ENCODE data around the gene OPRPN. TPM values are rescaled to one million over a fixed set of nuclear protein-coding genes. Genes with fewer than 3 reads are reported as not detected.

OPRPN gene
- total RNA-seq, 1 donor from 2014 or later, result not detected

DNA sequence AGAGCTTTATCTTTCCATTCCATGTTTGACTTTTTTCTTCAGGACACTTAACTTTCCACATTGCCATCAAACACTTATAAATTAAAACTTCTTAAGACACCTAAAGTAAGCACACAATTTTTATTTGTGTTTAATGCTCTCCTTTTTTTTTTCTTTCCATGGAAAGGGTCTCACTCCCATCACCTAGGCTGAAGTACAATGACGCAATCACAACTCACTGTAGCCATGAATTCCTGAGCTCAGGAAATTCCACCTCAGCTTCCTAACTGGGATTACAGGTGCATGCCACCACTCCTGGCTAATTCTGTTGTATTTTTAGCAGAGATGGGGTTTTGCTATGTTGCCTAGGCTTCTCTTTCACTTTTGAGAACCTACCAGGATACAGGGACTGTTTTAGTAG, 29.9 kb upstream of the OPRPN start:
- Histone ChIP-seq H3K9me3 (ENCODE audit: insufficient read depth, low read depth, low read length) (no peaks in the 10 kb centered on the region), H3K4me3 (ENCODE audit: insufficient read depth, low read depth, low read length) (no peak overlapping the region), H3K4me2 (ENCODE audit: low read length) (no peak overlapping the region), H2AFZ (ENCODE audit: low read depth, low read length) (no peak overlapping the region), H3K36me3 (ENCODE audit: insufficient read depth, low read length) (no peaks in the 10 kb centered on the region), H3K79me2 (ENCODE audit: insufficient read depth, low read length) (no peaks in the 10 kb centered on the region), H3K4me1 (ENCODE audit: insufficient read depth, low read length) (no peaks in the 10 kb centered on the region), H4K20me1 (ENCODE audit: insufficient read depth, low read length) (no peaks in the 10 kb centered on the region), H3K27me3 (ENCODE audit: insufficient read depth, low read length) (no peaks in the 10 kb centered on the region), H3K9ac (ENCODE audit: low read length) (no peak overlapping the region), H3K27ac (ENCODE audit: low read depth, low read length) (no peak overlapping the region)
- Mint-ChIP-seq H3K9me3 (ENCODE audit: unreplicated experiment) (no peaks in the 10 kb centered on the region), H3K27me3 (ENCODE audit: low read depth, unreplicated experiment) (no peaks in the 10 kb centered on the region), H3K4me1 (ENCODE audit: low read depth, unreplicated experiment) (no peaks in the 10 kb centered on the region), H3K4me3 (ENCODE audit: unreplicated experiment) (no peak overlapping the region), H3K36me3 (ENCODE audit: low read depth, unreplicated experiment) (no peaks in the 10 kb centered on the region), H3K27ac (ENCODE audit: unreplicated experiment) (no peak overlapping the region)
- no peak for TF ChIP-seq EZH2 (IDR thresholded peaks at IDR 0.05; ENCODE audit: insufficient read depth, low read length)
- TF ChIP-seq, protein P1, sequence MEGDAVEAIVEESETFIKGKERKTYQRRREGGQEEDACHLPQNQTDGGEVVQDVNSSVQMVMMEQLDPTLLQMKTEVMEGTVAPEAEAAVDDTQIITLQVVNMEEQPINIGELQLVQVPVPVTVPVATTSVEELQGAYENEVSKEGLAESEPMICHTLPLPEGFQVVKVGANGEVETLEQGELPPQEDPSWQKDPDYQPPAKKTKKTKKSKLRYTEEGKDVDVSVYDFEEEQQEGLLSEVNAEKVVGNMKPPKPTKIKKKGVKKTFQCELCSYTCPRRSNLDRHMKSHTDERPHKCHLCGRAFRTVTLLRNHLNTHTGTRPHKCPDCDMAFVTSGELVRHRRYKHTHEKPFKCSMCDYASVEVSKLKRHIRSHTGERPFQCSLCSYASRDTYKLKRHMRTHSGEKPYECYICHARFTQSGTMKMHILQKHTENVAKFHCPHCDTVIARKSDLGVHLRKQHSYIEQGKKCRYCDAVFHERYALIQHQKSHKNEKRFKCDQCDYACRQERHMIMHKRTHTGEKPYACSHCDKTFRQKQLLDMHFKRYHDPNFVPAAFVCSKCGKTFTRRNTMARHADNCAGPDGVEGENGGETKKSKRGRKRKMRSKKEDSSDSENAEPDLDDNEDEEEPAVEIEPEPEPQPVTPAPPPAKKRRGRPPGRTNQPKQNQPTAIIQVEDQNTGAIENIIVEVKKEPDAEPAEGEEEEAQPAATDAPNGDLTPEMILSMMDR (IDR thresholded peaks at IDR 0.05; ENCODE audit: insufficient read depth, low read depth, low read length), result no peak
- FAIRE-seq, result no peak
- no peak for DNase-seq (ENCODE audit: low read depth)

DNA sequence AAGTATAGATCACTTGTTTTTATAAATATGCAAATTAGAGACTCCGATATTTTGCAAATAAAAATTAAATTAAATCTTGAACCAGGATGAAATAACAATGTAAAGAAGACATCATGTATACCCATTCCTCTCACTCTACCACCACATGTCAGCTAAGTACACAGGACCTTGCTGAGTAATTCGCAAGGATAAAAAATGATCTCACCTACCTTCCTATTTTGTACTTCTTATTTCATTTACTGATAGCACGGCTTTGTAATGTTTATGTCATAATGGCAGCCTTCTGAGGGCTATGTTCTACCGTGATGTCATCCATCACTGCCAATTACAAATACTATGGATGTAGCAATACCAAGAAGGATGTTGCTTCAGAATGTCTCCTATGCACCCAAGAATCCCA, 25.8 kb upstream of the OPRPN start:
- Mint-ChIP-seq H3K27me3 (ENCODE audit: low read depth, unreplicated experiment) (no peaks in the 10 kb centered on the region), H3K4me1 (ENCODE audit: low read depth, unreplicated experiment) (no peaks in the 10 kb centered on the region), H3K9me3 (ENCODE audit: unreplicated experiment) (no peaks in the 10 kb centered on the region), H3K36me3 (ENCODE audit: low read depth, unreplicated experiment) (no peaks in the 10 kb centered on the region), H3K4me3 (ENCODE audit: unreplicated experiment) (no peak overlapping the region), H3K27ac (ENCODE audit: unreplicated experiment) (no peak overlapping the region)
- H3K4me2 ChIP-seq (ENCODE audit: low read length), result no peak overlapping the region
- H3K9ac ChIP-seq (ENCODE audit: low read length), result no peak overlapping the region
- no peak overlapping the region for H2AFZ ChIP-seq (ENCODE audit: low read depth, low read length)
- H3K4me3 ChIP-seq (ENCODE audit: insufficient read depth, low read depth, low read length), result no peak overlapping the region
- FAIRE-seq (no peak), DNase-seq (ENCODE audit: low read depth) (no peak)
- H4K20me1 ChIP-seq (ENCODE audit: insufficient read depth, low read length), result no peaks in the 10 kb centered on the region
- no peaks in the 10 kb centered on the region for H3K79me2 ChIP-seq (ENCODE audit: insufficient read depth, low read length)
- no peak overlapping the region for H3K27ac ChIP-seq (ENCODE audit: low read depth, low read length)
- H3K9me3 ChIP-seq (ENCODE audit: insufficient read depth, low read depth, low read length), result no peaks in the 10 kb centered on the region
- H3K27me3 ChIP-seq (ENCODE audit: insufficient read depth, low read length), result no peaks in the 10 kb centered on the region
- no peaks in the 10 kb centered on the region for H3K4me1 ChIP-seq (ENCODE audit: insufficient read depth, low read length)
- no peak for TF ChIP-seq EZH2 (IDR thresholded peaks at IDR 0.05; ENCODE audit: insufficient read depth, low read length)
- TF ChIP-seq, protein P1 (IDR thresholded peaks at IDR 0.05; ENCODE audit: insufficient read depth, low read depth, low read length), result no peak
- H3K36me3 ChIP-seq (ENCODE audit: insufficient read depth, low read length), result no peaks in the 10 kb centered on the region

DNA sequence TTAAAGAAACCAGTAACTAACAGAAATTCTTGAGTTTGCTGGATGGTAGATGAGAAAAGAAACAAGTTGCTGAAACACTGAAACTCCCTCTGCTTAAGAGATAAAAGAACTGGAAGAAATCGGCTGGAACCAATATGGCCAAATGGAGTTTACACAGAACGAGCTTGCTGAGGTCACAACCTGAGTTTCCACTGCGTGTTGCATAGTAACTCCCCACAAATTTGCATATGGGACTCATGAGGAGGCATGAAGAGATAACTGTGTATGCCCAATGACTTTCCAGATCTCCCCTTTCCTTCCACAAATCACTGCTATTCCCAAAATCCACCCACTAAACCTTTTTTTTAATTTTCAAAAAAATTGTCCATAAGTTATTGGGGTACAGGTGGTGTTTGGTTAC, 25.0 kb upstream of the OPRPN start:
- Histone ChIP-seq H3K9me3 (ENCODE audit: insufficient read depth, low read depth, low read length) (no peaks in the 10 kb centered on the region), H3K4me3 (ENCODE audit: insufficient read depth, low read depth, low read length) (no peak overlapping the region), H3K36me3 (ENCODE audit: insufficient read depth, low read length) (no peaks in the 10 kb centered on the region), H3K27me3 (ENCODE audit: insufficient read depth, low read length) (no peaks in the 10 kb centered on the region), H3K79me2 (ENCODE audit: insufficient read depth, low read length) (no peaks in the 10 kb centered on the region), H3K27ac (ENCODE audit: low read depth, low read length) (no peak overlapping the region), H4K20me1 (ENCODE audit: insufficient read depth, low read length) (no peaks in the 10 kb centered on the region), H3K9ac (ENCODE audit: low read length) (no peak overlapping the region), H2AFZ (ENCODE audit: low read depth, low read length) (no peak overlapping the region), H3K4me1 (ENCODE audit: insufficient read depth, low read length) (no peaks in the 10 kb centered on the region), H3K4me2 (ENCODE audit: low read length) (no peak overlapping the region)
- no peak overlapping the region for H3K4me3 Mint-ChIP-seq (ENCODE audit: unreplicated experiment)
- H3K27ac Mint-ChIP-seq (ENCODE audit: unreplicated experiment), result no peak overlapping the region
- no peaks in the 10 kb centered on the region for H3K4me1 Mint-ChIP-seq (ENCODE audit: low read depth, unreplicated experiment)
- H3K27me3 Mint-ChIP-seq (ENCODE audit: low read depth, unreplicated experiment), result no peaks in the 10 kb centered on the region
- no peaks in the 10 kb centered on the region for H3K9me3 Mint-ChIP-seq (ENCODE audit: unreplicated experiment)
- no peaks in the 10 kb centered on the region for H3K36me3 Mint-ChIP-seq (ENCODE audit: low read depth, unreplicated experiment)
- no peak for FAIRE-seq
- DNase-seq (ENCODE audit: low read depth), result no peak
- TF ChIP-seq, protein P1 (IDR thresholded peaks at IDR 0.05; ENCODE audit: insufficient read depth, low read depth, low read length), result no peak
- TF ChIP-seq EZH2 (IDR thresholded peaks at IDR 0.05; ENCODE audit: insufficient read depth, low read length), result no peak

Measured in astrocyte (in vitro differentiated cells and primary cell).